HepG2 (cell line): Measurements from ENCODE around the gene NBEAL2. TPM values are rescaled to one million over a fixed set of nuclear protein-coding genes. Genes with fewer than 3 reads are reported as not detected.

ENCODE experiments used
- BCL6 ChIP-seq: IDR thresholded peaks from 2 replicates; pipeline ENCODE4 v1.6.1; 2016; ENCODE audit warnings: missing genetic modification reagents, missing compliant biosample characterization
- CREM ChIP-seq, 2 experiments: sonication (generic) in 1 of 2; formaldehyde crosslinking in 1 of 2; IDR thresholded peaks; 2 replicates each; pipeline versions ENCODE4 v1.4.0 to v1.6.1; 2016 to 2020; ENCODE audit warnings: antibody characterized with exemption in 1 of 2, mild to moderate bottlenecking in 1 of 2, missing genetic modification reagents in 1 of 2
- FOXA1 ChIP-seq, 2 experiments: fragments of 450-650 bp in 1 of 2; sonication (generic) in 1 of 2; formaldehyde crosslinking in 1 of 2; IDR thresholded peaks; 2 replicates each; pipeline versions ENCODE4 v1.4.0 to v1.6.1; 2016 to 2020; ENCODE audit warnings: missing genetic modification reagents in 1 of 2
- NCOR1 ChIP-seq: fragments of 200-600 bp; sonication (generic); IDR thresholded peaks from 2 replicates; pipeline ENCODE4 v1.7.0; 2017; ENCODE audit warnings: antibody characterized with exemption, low read length, borderline replicate concordance
- RBM39 ChIP-seq: fragments of 200-400 bp; formaldehyde crosslinking; IDR thresholded peaks from one replicate; pipeline ENCODE4 v1.6.1; 2018; ENCODE audit warnings: antibody characterized with exemption, mild to moderate bottlenecking, low read depth, low read length; ENCODE audit not compliant: poor library complexity, severe bottlenecking
- SOX6 ChIP-seq, 2 experiments: fragments of 450-650 bp in 1 of 2; sonication (generic) in 1 of 2; formaldehyde crosslinking in 1 of 2; IDR thresholded peaks; 2 replicates each; pipeline versions ENCODE4 v1.4.0 to v1.6.1; 2017 to 2020; ENCODE audit warnings: antibody characterized with exemption in 1 of 2, mild to moderate bottlenecking in 1 of 2, missing genetic modification reagents in 1 of 2
- ZBTB7B ChIP-seq: sonication (generic); formaldehyde crosslinking; IDR thresholded peaks from 2 replicates; pipeline ENCODE4 v1.4.0; 2020; ENCODE audit warnings: missing genetic modification reagents
- ZNF614 ChIP-seq: IDR thresholded peaks from 2 replicates; pipeline ENCODE4 v1.6.1; 2018; ENCODE audit warnings: missing biosample characterization, missing genetic modification reagents, inconsistent platforms, borderline replicate concordance
- ZNF792 ChIP-seq: IDR thresholded peaks from 2 replicates; pipeline ENCODE4 v1.6.1; 2016
- ZNF841 ChIP-seq: sonication (generic); formaldehyde crosslinking; IDR thresholded peaks from 2 replicates; pipeline ENCODE4 v1.8.1; 2023; ENCODE audit warnings: missing genetic modification reagents, borderline replicate concordance
- ZNF878 ChIP-seq: sonication (generic); formaldehyde crosslinking; IDR thresholded peaks from 2 replicates; pipeline ENCODE4 v1.8.1; 2023; ENCODE audit warnings: mild to moderate bottlenecking, missing genetic modification reagents, moderate library complexity
- polyA plus RNA-seq, 8 experiments: library from polyadenylated mRNA; depleted of rRNA in 3 of 8; stranded (reverse) in 7 of 8; unstranded in 1 of 8; fragments of >200 nt; fragmentation: Illumina TruSeq in 4 of 8; extraction: Trizol in 4 of 8; gene quantifications; 2 replicates each; pipeline versions ENCODE4 v1.2.1 to v1.2.3, GENCODE V29; 2011 to 2016; ENCODE audit warnings: low read depth in 4 of 8, missing spikeins in 1 of 8, mixed read lengths in 1 of 8; ENCODE audit not compliant: insufficient read depth in 1 of 8
- total RNA-seq, 5 experiments: library from RNA; depleted of rRNA; stranded (reverse); fragments of >200 nt; fragmentation: Illumina TruSeq; extraction: Trizol; gene quantifications; 2 replicates each; pipeline ENCODE4 v1.2.3, GENCODE V29; 2016; ENCODE audit warnings: low read depth in 1 of 5
- TF ChIP-seq, protein P1 (sequence below): sonication (generic); formaldehyde crosslinking; IDR thresholded peaks from 2 replicates; pipeline ENCODE4 v1.4.0; 2020; ENCODE audit warnings: mild to moderate bottlenecking, missing genetic modification reagents
- TF ChIP-seq, protein P2 (sequence below): IDR thresholded peaks from 2 replicates; pipeline ENCODE4 v1.6.1; 2016; ENCODE audit warnings: mild to moderate bottlenecking
- TF ChIP-seq, protein P3 (sequence below): sonication (generic); formaldehyde crosslinking; IDR thresholded peaks from 2 replicates; pipeline ENCODE4 v1.5.0; 2020; ENCODE audit warnings: mild to moderate bottlenecking, missing genetic modification reagents
- TF ChIP-seq, protein P4 (sequence below): sonication (generic); formaldehyde crosslinking; IDR thresholded peaks from 2 replicates; pipeline ENCODE4 v1.5.0; 2020; ENCODE audit warnings: missing genetic modification reagents

NBEAL2 gene
- total and polyA plus RNA-seq, 2 of the 13 experiments (the other 11 are each of a cell fraction or from before 2014, with no cell fraction given), result 9.7 to 12.4 TPM

DNA sequence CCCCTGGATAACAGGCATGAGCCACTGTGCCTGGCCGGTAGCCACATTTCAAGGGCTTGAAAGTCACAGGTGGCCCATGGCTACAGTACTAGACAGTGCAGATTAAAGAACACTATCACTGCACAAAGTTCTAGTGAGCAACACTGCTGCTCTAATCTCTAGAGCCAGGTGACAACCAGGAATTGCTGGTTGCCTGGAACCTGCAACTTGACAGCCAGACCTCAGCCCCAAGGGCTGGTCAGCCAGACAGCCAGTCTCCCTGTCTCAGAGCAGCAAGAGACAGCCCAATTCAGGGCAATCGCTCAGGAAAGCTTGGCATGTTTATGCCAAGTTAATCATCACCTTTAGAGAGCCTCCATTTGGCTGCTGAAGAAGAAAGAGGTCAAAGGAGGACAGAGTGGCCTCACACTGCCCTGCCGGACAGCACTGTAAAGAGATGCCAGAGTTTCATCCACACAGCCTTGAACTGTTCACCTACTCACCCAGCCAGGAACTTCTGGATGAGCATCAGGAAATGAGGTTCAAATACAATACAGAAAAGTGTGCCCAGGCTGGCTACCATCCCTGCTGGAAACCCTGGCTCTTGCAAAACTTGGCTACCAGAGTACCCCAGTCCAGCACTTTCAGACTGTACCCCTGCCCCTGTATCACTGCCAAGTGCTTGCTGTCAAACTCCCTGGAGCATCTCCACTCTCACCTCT lies 8.9 kb upstream of the NBEAL2 start (continued):
- TF ChIP-seq ZNF878 (CRISPR knock-in tag) (0 out of 2 replicates have a peak, but pooled peaks have one; percentile 43), BCL6 (peak; percentile 98), ZBTB7B (CRISPR knock-in tag) (peak; percentile 85), CREM (IDR thresholded peaks at IDR 0.05) (peak; percentile 71), CREM (CRISPR knock-in tag; IDR thresholded peaks at IDR 0.05) (no peak), SOX6 (IDR thresholded peaks at IDR 0.05) (no peak), SOX6 (CRISPR knock-in tag; IDR thresholded peaks at IDR 0.05) (peak; percentile 92), NCOR1 (peak; percentile 91; the same call in 1 of the 2 replicates), ZNF792 (CRISPR knock-in tag) (peak; percentile 77; the same call in 1 of the 2 replicates), ZNF614 (peak; percentile 56), ZNF841 (CRISPR knock-in tag) (no peak), RBM39 (no peak), FOXA1 (IDR thresholded peaks at IDR 0.05) (no peak), FOXA1 (CRISPR knock-in tag; IDR thresholded peaks at IDR 0.05) (0 out of 2 replicates have a peak, but pooled peaks have one; percentile 13)
- TF ChIP-seq, protein P1, sequence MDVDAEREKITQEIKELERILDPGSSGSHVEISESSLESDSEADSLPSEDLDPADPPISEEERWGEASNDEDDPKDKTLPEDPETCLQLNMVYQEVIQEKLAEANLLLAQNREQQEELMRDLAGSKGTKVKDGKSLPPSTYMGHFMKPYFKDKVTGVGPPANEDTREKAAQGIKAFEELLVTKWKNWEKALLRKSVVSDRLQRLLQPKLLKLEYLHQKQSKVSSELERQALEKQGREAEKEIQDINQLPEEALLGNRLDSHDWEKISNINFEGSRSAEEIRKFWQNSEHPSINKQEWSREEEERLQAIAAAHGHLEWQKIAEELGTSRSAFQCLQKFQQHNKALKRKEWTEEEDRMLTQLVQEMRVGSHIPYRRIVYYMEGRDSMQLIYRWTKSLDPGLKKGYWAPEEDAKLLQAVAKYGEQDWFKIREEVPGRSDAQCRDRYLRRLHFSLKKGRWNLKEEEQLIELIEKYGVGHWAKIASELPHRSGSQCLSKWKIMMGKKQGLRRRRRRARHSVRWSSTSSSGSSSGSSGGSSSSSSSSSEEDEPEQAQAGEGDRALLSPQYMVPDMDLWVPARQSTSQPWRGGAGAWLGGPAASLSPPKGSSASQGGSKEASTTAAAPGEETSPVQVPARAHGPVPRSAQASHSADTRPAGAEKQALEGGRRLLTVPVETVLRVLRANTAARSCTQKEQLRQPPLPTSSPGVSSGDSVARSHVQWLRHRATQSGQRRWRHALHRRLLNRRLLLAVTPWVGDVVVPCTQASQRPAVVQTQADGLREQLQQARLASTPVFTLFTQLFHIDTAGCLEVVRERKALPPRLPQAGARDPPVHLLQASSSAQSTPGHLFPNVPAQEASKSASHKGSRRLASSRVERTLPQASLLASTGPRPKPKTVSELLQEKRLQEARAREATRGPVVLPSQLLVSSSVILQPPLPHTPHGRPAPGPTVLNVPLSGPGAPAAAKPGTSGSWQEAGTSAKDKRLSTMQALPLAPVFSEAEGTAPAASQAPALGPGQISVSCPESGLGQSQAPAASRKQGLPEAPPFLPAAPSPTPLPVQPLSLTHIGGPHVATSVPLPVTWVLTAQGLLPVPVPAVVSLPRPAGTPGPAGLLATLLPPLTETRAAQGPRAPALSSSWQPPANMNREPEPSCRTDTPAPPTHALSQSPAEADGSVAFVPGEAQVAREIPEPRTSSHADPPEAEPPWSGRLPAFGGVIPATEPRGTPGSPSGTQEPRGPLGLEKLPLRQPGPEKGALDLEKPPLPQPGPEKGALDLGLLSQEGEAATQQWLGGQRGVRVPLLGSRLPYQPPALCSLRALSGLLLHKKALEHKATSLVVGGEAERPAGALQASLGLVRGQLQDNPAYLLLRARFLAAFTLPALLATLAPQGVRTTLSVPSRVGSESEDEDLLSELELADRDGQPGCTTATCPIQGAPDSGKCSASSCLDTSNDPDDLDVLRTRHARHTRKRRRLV, result no peak
- TF ChIP-seq, protein P2, sequence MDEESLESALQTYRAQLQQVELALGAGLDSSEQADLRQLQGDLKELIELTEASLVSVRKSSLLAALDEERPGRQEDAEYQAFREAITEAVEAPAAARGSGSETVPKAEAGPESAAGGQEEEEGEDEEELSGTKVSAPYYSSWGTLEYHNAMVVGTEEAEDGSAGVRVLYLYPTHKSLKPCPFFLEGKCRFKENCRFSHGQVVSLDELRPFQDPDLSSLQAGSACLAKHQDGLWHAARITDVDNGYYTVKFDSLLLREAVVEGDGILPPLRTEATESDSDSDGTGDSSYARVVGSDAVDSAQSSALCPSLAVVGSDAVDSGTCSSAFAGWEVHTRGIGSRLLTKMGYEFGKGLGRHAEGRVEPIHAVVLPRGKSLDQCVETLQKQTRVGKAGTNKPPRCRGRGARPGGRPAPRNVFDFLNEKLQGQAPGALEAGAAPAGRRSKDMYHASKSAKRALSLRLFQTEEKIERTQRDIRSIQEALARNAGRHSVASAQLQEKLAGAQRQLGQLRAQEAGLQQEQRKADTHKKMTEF (CRISPR knock-in tag), result peak; percentile 87
- TF ChIP-seq, protein P3, sequence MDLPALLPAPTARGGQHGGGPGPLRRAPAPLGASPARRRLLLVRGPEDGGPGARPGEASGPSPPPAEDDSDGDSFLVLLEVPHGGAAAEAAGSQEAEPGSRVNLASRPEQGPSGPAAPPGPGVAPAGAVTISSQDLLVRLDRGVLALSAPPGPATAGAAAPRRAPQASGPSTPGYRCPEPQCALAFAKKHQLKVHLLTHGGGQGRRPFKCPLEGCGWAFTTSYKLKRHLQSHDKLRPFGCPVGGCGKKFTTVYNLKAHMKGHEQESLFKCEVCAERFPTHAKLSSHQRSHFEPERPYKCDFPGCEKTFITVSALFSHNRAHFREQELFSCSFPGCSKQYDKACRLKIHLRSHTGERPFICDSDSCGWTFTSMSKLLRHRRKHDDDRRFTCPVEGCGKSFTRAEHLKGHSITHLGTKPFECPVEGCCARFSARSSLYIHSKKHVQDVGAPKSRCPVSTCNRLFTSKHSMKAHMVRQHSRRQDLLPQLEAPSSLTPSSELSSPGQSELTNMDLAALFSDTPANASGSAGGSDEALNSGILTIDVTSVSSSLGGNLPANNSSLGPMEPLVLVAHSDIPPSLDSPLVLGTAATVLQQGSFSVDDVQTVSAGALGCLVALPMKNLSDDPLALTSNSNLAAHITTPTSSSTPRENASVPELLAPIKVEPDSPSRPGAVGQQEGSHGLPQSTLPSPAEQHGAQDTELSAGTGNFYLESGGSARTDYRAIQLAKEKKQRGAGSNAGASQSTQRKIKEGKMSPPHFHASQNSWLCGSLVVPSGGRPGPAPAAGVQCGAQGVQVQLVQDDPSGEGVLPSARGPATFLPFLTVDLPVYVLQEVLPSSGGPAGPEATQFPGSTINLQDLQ (CRISPR knock-in tag), result no peak
- TF ChIP-seq, protein P4, sequence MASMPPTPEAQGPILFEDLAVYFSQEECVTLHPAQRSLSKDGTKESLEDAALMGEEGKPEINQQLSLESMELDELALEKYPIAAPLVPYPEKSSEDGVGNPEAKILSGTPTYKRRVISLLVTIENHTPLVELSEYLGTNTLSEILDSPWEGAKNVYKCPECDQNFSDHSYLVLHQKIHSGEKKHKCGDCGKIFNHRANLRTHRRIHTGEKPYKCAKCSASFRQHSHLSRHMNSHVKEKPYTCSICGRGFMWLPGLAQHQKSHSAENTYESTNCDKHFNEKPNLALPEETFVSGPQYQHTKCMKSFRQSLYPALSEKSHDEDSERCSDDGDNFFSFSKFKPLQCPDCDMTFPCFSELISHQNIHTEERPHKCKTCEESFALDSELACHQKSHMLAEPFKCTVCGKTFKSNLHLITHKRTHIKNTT, result no peak
